H1 (cell line): ENCODE measurements around the gene KCTD2. TPM values are rescaled to one million over a fixed set of nuclear protein-coding genes. Genes with fewer than 3 reads are reported as not detected.

Source experiments
- BACH1 ChIP-seq: IDR thresholded peaks from 2 replicates; pipeline ENCODE4 v1.6.1; 2012; ENCODE audit warnings: low read length, improper control_type of control experiment
- BRCA1 ChIP-seq: IDR thresholded peaks from 2 replicates; pipeline ENCODE4 v1.6.1; 2012; ENCODE audit warnings: low read depth, low read length, improper control_type of control experiment
- CBX5 ChIP-seq: fragments of 300-800, 300-1000 bp; sonication (generic); IDR thresholded peaks from 2 replicates; pipeline ENCODE4 v1.7.1; 2016; ENCODE audit warnings: antibody characterized with exemption, low read length, low read depth
- CREB1 ChIP-seq: IDR thresholded peaks from 2 replicates; pipeline ENCODE4 v1.6.1; 2012; ENCODE audit warnings: inconsistent platforms
- EP300 ChIP-seq, 2 experiments: IDR thresholded peaks; 1 replicate in 1 of 2; 2 replicates in 1 of 2; pipeline ENCODE4 v1.6.1; 2011 to 2012; ENCODE audit warnings: low read depth in 2 of 2, low read length in 2 of 2, mild to moderate bottlenecking in 2 of 2, borderline replicate concordance in 1 of 2, inconsistent platforms in 1 of 2, moderate library complexity in 1 of 2
- FOSL1 ChIP-seq: IDR thresholded peaks from 2 replicates; pipeline ENCODE4 v1.6.1; 2011; ENCODE audit warnings: mild to moderate bottlenecking, low read depth, low read length, moderate library complexity; ENCODE audit not compliant: insufficient read depth
- GABPA ChIP-seq: IDR thresholded peaks from 2 replicates; pipeline ENCODE4 v1.6.1; 2011; ENCODE audit warnings: mild to moderate bottlenecking, low read length, moderate library complexity, borderline replicate concordance; ENCODE audit not compliant: insufficient read depth
- GTF2F1 ChIP-seq: IDR thresholded peaks from 2 replicates; pipeline ENCODE4 v1.6.1; 2012; ENCODE audit warnings: low read depth, low read length, improper control_type of control experiment, borderline replicate concordance
- JUN ChIP-seq: IDR thresholded peaks from 2 replicates; pipeline ENCODE4 v1.6.1; 2011; ENCODE audit warnings: low read depth, mild to moderate bottlenecking, improper control_type of control experiment, low read length
- JUND ChIP-seq: IDR thresholded peaks from 2 replicates; pipeline ENCODE4 v1.6.1; 2011; ENCODE audit warnings: mild to moderate bottlenecking, improper control_type of control experiment, low read length
- KDM1A ChIP-seq: fragments of 200-600, 300-600 bp; sonication (generic); IDR thresholded peaks from 2 replicates; pipeline ENCODE4 v1.7.1; 2016; ENCODE audit warnings: mild to moderate bottlenecking, low read length, borderline replicate concordance
- MAFK ChIP-seq: IDR thresholded peaks from 2 replicates; pipeline ENCODE4 v1.6.1; 2012; ENCODE audit warnings: low read depth, mild to moderate bottlenecking, improper control_type of control experiment, low read length
- NRF1 ChIP-seq: IDR thresholded peaks from 2 replicates; pipeline ENCODE4 v1.6.1; 2011; ENCODE audit warnings: mild to moderate bottlenecking, low read depth, low read length, improper control_type of control experiment
- POLR2AphosphoS5 ChIP-seq: IDR thresholded peaks from 2 replicates; pipeline ENCODE4 v1.6.1; 2011; ENCODE audit warnings: low read depth, low read length
- RXRA ChIP-seq: IDR thresholded peaks from 2 replicates; pipeline ENCODE4 v1.6.1; 2011; ENCODE audit warnings: low read depth, mild to moderate bottlenecking, low read length, moderate library complexity; ENCODE audit not compliant: insufficient read depth
- SP1 ChIP-seq: IDR thresholded peaks from 2 replicates; pipeline ENCODE4 v1.6.1; 2011; ENCODE audit warnings: low read depth, low read length
- SRF ChIP-seq: IDR thresholded peaks from 2 replicates; pipeline ENCODE4 v1.6.1; 2011; ENCODE audit warnings: mild to moderate bottlenecking, low read depth, low read length, moderate library complexity
- TAF1 ChIP-seq: IDR thresholded peaks from 2 replicates; pipeline ENCODE4 v1.6.1; 2011; ENCODE audit warnings: mild to moderate bottlenecking, low read depth, low read length
- TAF7 ChIP-seq: optimal IDR thresholded peaks from 2 replicates; pipeline ENCODE3; 2011; ENCODE audit warnings: low read depth, mild to moderate bottlenecking, inconsistent platforms, low read length, moderate library complexity, borderline replicate concordance
- polyA plus RNA-seq, 7 experiments: library from polyadenylated mRNA; depleted of rRNA in 3 of 7; stranded (reverse) in 5 of 7; unstranded in 2 of 7; fragments of >200 nt in 5 of 7; fragments of 200-250 nt in 2 of 7; gene quantifications; 1 replicate in 5 of 7; 2 replicates in 1 of 7; 4 replicates in 1 of 7; pipeline versions ENCODE4 v1.2.1 to v1.2.3, GENCODE V29; 2011 to 2013; ENCODE audit warnings: missing spikeins in 2 of 7, mixed read lengths in 2 of 7
- total RNA-seq: library from RNA; stranded (reverse); fragmentation: NEBNext Ultra II Directional; extraction: Animal tissue kit (Norgen Biotek cat#: 25700); gene quantifications from 2 replicates; pipeline ENCODE4 v1.2.1, GENCODE V29; 2021
- TF ChIP-seq, protein P1 (sequence below): IDR thresholded peaks from 2 replicates; pipeline ENCODE4 v1.6.1; 2012; ENCODE audit warnings: inconsistent platforms
- TF ChIP-seq, protein P2 (sequence below), 3 experiments: IDR thresholded peaks; 1 replicate in 2 of 3; 2 replicates in 1 of 3; pipeline versions ENCODE4 v1.5.1 to v1.6.1; 2011; ENCODE audit warnings: low read length in 3 of 3, mild to moderate bottlenecking in 3 of 3, inconsistent platforms in 2 of 3, low read depth in 1 of 3, moderate library complexity in 1 of 3; ENCODE audit not compliant: insufficient read depth in 1 of 3; ENCODE audit errors: control extremely low read depth in 1 of 3

The KCTD2 gene
- total and polyA plus RNA-seq, 2 of the 8 experiments (the other 6 are each of a cell fraction or from before 2014, with no cell fraction given) = 33.7 to 36.8 TPM

DNA sequence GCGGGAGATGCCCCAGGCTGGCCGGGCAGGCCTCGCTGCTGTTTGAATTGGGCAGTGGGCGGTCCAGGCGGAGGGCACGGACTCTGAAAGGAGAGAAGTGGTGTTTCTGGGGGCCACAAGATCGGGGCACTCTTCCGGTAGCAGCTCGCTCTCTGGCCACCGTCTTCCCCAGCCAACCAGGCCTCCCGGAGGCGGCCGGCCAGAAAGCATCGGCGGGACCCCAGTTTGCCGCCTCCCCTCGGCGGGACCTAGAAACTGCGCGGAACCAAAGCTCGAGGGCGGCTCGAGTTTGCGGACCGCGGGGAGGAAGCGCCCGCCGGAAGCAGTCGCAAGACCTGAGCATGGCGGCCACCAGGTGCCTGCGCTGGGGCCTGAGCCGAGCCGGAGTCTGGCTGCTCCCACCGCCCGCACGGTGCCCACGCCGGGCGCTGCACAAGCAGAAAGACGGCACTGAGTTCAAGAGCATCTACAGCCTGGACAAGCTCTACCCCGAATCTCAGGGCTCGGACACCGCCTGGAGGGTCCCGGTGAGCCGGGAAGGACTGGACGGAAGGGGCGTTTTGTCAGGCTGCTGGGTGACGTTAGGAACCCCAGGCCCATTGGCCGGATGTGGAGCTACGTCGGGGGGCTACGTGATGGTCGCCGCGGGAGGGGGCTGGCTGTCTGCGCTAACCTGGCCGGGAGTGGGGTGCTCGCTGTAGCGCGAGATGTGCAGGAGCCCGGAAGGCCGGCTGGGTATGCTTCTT, 34.5 kb upstream of the KCTD2 start, which contains the start of gene MRPL58 (continued):
- TF ChIP-seq CBX5 (no peak), CREB1 (peak; percentile 72), TAF7 (peak; percentile 98), NRF1 (no peak; the same call in 1 of the 2 replicates), RXRA (no peak), SP1 (peak; percentile 53; the same call in 1 of the 2 replicates), JUN (no peak), GABPA (peak; percentile 95), POLR2AphosphoS5 (peak; percentile 86), TAF1 (peak; percentile 100), BACH1 (no peak), BRCA1 (no peak), SRF (peak; percentile 55; the same call in 1 of the 2 replicates), JUND (peak; percentile 32; the same call in 1 of the 2 replicates), GTF2F1 (no peak), FOSL1 (0 out of 2 replicates have a peak, but pooled peaks have one; percentile 25), EP300 (IDR thresholded peaks at IDR 0.05; ENCODE audit: borderline replicate concordance in 1 of 2, low read depth in 2 of 2, low read length in 2 of 2) (peak in 1 of 2 experiments; percentile 60; a peak in 1 of 3 replicates), KDM1A (no peak), MAFK (no peak)
- TF ChIP-seq, protein P1, sequence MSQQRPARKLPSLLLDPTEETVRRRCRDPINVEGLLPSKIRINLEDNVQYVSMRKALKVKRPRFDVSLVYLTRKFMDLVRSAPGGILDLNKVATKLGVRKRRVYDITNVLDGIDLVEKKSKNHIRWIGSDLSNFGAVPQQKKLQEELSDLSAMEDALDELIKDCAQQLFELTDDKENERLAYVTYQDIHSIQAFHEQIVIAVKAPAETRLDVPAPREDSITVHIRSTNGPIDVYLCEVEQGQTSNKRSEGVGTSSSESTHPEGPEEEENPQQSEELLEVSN = peak; percentile 42; the same call in 1 of the 2 replicates
- TF ChIP-seq, protein P2, sequence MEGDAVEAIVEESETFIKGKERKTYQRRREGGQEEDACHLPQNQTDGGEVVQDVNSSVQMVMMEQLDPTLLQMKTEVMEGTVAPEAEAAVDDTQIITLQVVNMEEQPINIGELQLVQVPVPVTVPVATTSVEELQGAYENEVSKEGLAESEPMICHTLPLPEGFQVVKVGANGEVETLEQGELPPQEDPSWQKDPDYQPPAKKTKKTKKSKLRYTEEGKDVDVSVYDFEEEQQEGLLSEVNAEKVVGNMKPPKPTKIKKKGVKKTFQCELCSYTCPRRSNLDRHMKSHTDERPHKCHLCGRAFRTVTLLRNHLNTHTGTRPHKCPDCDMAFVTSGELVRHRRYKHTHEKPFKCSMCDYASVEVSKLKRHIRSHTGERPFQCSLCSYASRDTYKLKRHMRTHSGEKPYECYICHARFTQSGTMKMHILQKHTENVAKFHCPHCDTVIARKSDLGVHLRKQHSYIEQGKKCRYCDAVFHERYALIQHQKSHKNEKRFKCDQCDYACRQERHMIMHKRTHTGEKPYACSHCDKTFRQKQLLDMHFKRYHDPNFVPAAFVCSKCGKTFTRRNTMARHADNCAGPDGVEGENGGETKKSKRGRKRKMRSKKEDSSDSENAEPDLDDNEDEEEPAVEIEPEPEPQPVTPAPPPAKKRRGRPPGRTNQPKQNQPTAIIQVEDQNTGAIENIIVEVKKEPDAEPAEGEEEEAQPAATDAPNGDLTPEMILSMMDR (IDR thresholded peaks at IDR 0.05; ENCODE audit: control extremely low read depth in 1 of 3, insufficient read depth in 1 of 3, low read depth in 1 of 3, low read length in 3 of 3) = peak in 2 of 3 experiments; percentile 36 to 38; a peak in 3 of 4 replicates
